Measurements from ENCODE around the gene TMBIM4. TPM values are rescaled to one million over a fixed set of nuclear protein-coding genes. Genes with fewer than 3 reads are reported as not detected.

The TMBIM4 gene
- total RNA-seq, 2 donors from 2014 or later: 107 to 139 TPM

GRCh38 chr12:66194122-66194521 lies 24.3 kb upstream of the TMBIM4 start:
- no peaks in the 10 kb centered on the region for H3K27me3 ChIP-seq
- no peak overlapping the region for H3K27ac ChIP-seq
- no peaks in the 10 kb centered on the region for H3K9me3 ChIP-seq
- H3K4me3 ChIP-seq: no peak overlapping the region
- H3K4me1 ChIP-seq: peaks cover 0 to 21% of the 10 kb centered on the region in 2 donors
- DNase-seq (ENCODE audit: low spot score): no peak
- H3K36me3 ChIP-seq: no peaks in the 10 kb centered on the region
- TF ChIP-seq CTCF (IDR thresholded peaks at IDR 0.05): no peak

- no peak for DNase-seq (ENCODE audit: low spot score)
- peak overlapping the region in 1 of 2 donors; percentile 57 for H3K4me3 ChIP-seq
Measured at GRCh38 chr12:66191547-66192126, 21.8 kb upstream of the TMBIM4 start.

GRCh38 chr12:66190519-66191370 lies 20.9 kb upstream of the TMBIM4 start:
- no peak for DNase-seq (ENCODE audit: low spot score)
- no peaks in the 10 kb centered on the region for H3K36me3 ChIP-seq
- peaks cover 0 to 19% of the 10 kb centered on the region in 2 donors for H3K4me1 ChIP-seq
- no peaks in the 10 kb centered on the region for H3K9me3 ChIP-seq
- H3K4me3 ChIP-seq: peak overlapping the region; percentile 50 to 57
- TF ChIP-seq CTCF (IDR thresholded peaks at IDR 0.05): no peak
- H3K27me3 ChIP-seq: no peaks in the 10 kb centered on the region
- peak overlapping the region; percentile 87 to 93 for H3K27ac ChIP-seq

More at GRCh38 chr12:66191547-66192126, 21.8 kb upstream of the TMBIM4 start:
- TF ChIP-seq CTCF (IDR thresholded peaks at IDR 0.05): no peak
- H3K4me1 ChIP-seq: peaks cover 0 to 19% of the 10 kb centered on the region in 2 donors
- H3K27ac ChIP-seq: no peak overlapping the region
- no peaks in the 10 kb centered on the region for H3K36me3 ChIP-seq
- H3K27me3 ChIP-seq: no peaks in the 10 kb centered on the region
- H3K9me3 ChIP-seq: no peaks in the 10 kb centered on the region

GRCh38 chr12:66189889-66190288 lies 20.1 kb upstream of the TMBIM4 start:
- Histone ChIP-seq H3K27ac (peak overlapping the region; percentile 87 to 93), H3K9me3 (no peaks in the 10 kb centered on the region), H3K27me3 (no peaks in the 10 kb centered on the region), H3K4me1 (peaks cover 0 to 19% of the 10 kb centered on the region in 2 donors), H3K4me3 (peak overlapping the region; percentile 50 to 57), H3K36me3 (no peaks in the 10 kb centered on the region)
- no peak for TF ChIP-seq CTCF (IDR thresholded peaks at IDR 0.05)
- DNase-seq (ENCODE audit: low spot score): no peak

- no peak for DNase-seq (ENCODE audit: low spot score)
- no peaks in the 10 kb centered on the region for H3K9me3 ChIP-seq
- peak overlapping the region; percentile 50 to 57 for H3K4me3 ChIP-seq
- H3K27me3 ChIP-seq: no peaks in the 10 kb centered on the region
- H3K27ac ChIP-seq: peak overlapping the region; percentile 87 to 93
- H3K4me1 ChIP-seq: peaks cover 0 to 19% of the 10 kb centered on the region in 2 donors
- H3K36me3 ChIP-seq: no peaks in the 10 kb centered on the region
- no peak for TF ChIP-seq CTCF (IDR thresholded peaks at IDR 0.05)
Measured at GRCh38 chr12:66189486-66189843, 19.7 kb upstream of the TMBIM4 start.

Data from right atrium auricular region (tissue), 2 donors.